PFSK-1 (cell line): ENCODE results near the gene FAXDC2.

ENCODE experiments used
- FOXP2 ChIP-seq: optimal IDR thresholded peaks from 2 replicates; pipeline ENCODE3; 2011; ENCODE audit warnings: borderline replicate concordance, control low read depth, inconsistent platforms; ENCODE audit not compliant: insufficient read depth; ENCODE audit errors: extremely low read length, extremely low read depth
- POLR2AphosphoS5 ChIP-seq: IDR thresholded peaks from 2 replicates; pipeline ENCODE4 v1.6.1; 2012; ENCODE audit warnings: low read depth, mild to moderate bottlenecking, control low read depth, low read length, moderate library complexity
- SIN3A ChIP-seq: IDR thresholded peaks from 2 replicates; pipeline ENCODE4 v1.6.1; 2012; ENCODE audit warnings: mild to moderate bottlenecking, low read length, moderate library complexity, borderline replicate concordance; ENCODE audit not compliant: insufficient read depth
- TAF1 ChIP-seq: IDR thresholded peaks from 2 replicates; pipeline ENCODE4 v1.6.1; 2012; ENCODE audit warnings: low read length, control low read depth, borderline replicate concordance; ENCODE audit not compliant: insufficient read depth
- TF ChIP-seq, protein P1 (sequence below), 2 experiments: IDR thresholded peaks; 2 replicates each; pipeline versions ENCODE4 v1.6.1 to v1.8.0; 2011 to 2012; ENCODE audit warnings: low read depth in 2 of 2, low read length in 2 of 2, control low read depth in 1 of 2, inconsistent platforms in 1 of 2, mild to moderate bottlenecking in 1 of 2, moderate library complexity in 1 of 2; ENCODE audit not compliant: insufficient read depth in 1 of 2

Gene FAXDC2

DNA sequence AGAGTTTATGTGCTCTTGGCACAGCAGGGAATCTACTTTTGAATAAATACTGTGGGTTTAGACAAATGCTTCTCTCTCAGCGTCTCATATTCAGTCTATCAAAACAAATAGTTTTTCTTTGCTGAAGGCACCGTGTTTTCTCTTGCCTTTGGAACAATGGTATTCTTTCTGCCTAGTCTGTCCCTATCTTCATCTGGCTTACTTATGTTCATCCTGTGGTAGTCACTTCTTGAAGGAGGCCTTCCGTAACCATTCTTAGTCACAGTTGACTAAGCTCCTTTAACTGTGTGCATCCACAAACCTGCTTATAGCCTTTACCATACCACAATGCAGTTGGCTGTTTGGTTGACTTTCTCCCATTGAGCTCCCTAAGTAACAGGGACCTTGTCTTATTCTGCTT, 49.3 kb downstream of the FAXDC2 start:
- TF ChIP-seq, protein P1, sequence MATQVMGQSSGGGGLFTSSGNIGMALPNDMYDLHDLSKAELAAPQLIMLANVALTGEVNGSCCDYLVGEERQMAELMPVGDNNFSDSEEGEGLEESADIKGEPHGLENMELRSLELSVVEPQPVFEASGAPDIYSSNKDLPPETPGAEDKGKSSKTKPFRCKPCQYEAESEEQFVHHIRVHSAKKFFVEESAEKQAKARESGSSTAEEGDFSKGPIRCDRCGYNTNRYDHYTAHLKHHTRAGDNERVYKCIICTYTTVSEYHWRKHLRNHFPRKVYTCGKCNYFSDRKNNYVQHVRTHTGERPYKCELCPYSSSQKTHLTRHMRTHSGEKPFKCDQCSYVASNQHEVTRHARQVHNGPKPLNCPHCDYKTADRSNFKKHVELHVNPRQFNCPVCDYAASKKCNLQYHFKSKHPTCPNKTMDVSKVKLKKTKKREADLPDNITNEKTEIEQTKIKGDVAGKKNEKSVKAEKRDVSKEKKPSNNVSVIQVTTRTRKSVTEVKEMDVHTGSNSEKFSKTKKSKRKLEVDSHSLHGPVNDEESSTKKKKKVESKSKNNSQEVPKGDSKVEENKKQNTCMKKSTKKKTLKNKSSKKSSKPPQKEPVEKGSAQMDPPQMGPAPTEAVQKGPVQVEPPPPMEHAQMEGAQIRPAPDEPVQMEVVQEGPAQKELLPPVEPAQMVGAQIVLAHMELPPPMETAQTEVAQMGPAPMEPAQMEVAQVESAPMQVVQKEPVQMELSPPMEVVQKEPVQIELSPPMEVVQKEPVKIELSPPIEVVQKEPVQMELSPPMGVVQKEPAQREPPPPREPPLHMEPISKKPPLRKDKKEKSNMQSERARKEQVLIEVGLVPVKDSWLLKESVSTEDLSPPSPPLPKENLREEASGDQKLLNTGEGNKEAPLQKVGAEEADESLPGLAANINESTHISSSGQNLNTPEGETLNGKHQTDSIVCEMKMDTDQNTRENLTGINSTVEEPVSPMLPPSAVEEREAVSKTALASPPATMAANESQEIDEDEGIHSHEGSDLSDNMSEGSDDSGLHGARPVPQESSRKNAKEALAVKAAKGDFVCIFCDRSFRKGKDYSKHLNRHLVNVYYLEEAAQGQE (IDR thresholded peaks at IDR 0.05; ENCODE audit: insufficient read depth in 1 of 2, low read depth in 2 of 2, low read length in 2 of 2) = no peak
- TF ChIP-seq POLR2AphosphoS5 = no peak
- no peak for TF ChIP-seq TAF1
- no peak for TF ChIP-seq SIN3A
- no peak for TF ChIP-seq FOXP2

DNA sequence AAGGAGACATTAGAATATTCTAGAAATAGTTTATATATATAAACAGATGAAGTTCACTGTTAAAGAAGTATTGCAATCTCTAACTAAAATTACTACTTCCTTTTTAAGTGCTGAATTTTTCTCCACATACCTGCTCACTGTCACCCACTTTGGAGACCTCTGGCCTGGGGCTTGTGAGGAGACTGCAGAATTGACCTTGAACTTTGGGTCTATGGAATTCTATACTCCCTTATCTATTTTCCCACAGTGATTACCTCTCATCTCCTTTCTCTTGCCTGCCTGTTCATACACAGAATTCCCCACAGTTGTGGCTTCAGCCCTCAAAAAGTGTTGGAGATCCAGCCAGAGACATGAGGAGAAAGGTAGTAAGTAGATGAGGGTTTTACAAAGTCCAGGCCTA, 49.8 kb downstream of the FAXDC2 start:
- no peak for TF ChIP-seq FOXP2
- TF ChIP-seq TAF1 = no peak
- no peak for TF ChIP-seq POLR2AphosphoS5
- TF ChIP-seq, protein P1 (IDR thresholded peaks at IDR 0.05; ENCODE audit: insufficient read depth in 1 of 2, low read depth in 2 of 2, low read length in 2 of 2) = no peak
- no peak for TF ChIP-seq SIN3A

DNA sequence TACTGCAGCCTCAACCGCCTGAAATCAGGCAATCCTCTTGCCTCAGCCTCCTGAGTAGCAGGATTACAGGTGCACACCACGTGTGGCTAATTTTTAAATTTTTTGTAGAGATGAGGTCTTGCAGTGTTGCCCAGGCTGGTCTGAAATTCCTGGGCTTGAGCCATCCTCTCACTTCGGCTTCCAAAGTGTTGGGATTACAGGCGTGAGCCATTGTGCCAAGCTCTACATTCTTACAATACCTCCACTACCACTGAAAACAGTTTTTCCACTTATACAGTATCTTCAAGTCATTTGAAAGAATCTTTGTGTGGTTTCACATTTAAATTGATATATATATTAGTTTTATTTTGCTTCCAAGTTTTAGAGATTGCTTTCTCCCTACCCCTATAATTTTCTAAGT, 52.6 kb downstream of the FAXDC2 start:
- no peak for TF ChIP-seq POLR2AphosphoS5
- TF ChIP-seq TAF1 = no peak
- TF ChIP-seq SIN3A = no peak
- no peak for TF ChIP-seq FOXP2
- TF ChIP-seq, protein P1 (IDR thresholded peaks at IDR 0.05; ENCODE audit: insufficient read depth in 1 of 2, low read depth in 2 of 2, low read length in 2 of 2) = no peak

DNA sequence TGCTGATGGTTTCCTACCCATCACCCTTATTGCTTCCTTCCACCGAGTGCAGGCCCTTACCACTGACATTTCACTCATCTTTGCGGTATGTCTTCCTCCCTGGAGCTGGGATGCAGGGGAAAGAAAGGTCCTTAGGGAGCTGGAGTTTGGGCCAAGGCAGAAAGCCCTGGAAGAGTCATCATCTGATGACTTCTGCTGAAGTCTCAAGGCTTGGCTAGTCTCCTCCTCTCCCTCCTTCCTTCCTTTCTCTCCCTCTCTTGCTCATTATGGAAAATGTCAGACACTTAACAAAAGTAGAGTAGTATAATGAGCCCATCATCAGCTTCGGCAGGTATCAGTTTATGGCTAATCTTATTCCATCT, 55.2 kb downstream of the FAXDC2 start:
- TF ChIP-seq POLR2AphosphoS5 = no peak
- no peak for TF ChIP-seq SIN3A
- TF ChIP-seq FOXP2 = no peak
- TF ChIP-seq, protein P1 (IDR thresholded peaks at IDR 0.05; ENCODE audit: insufficient read depth in 1 of 2, low read depth in 2 of 2, low read length in 2 of 2) = no peak
- no peak for TF ChIP-seq TAF1
